Activated naive CD8-positive, alpha-beta T cell treated with anti-CD3 and anti-CD28 coated beads, Interleukin-2, amount 10 ng/mL, durations not matched to agents 7 days and 5 days (primary cell): ENCODE data around the gene FGG. TPM values are rescaled to one million over a fixed set of nuclear protein-coding genes. Genes with fewer than 3 reads are reported as not detected.

Experiments
- ATAC-seq: fragments of 150-1000 bp; cut with Tn5 transposase; one replicate; pipeline ENCODE4 v1.10.0; 2021; ENCODE audit warnings: low read depth, moderate library complexity
- POLR2A ChIA-PET: fragments of 350-600 bp; sonication (Branson Sonifier 250); formaldehyde crosslinking; loops from one replicate; lab custom pipeline; 2021; ENCODE audit warnings: antibody characterized with exemption; lab: Charles Lee
- DNase-seq: peaks from one replicate; pipeline ENCODE4 v3.0.0; 2021
- H3K27ac Mint-ChIP-seq: one replicate; pipeline ENCODE4 v1.8.0; 2022; ENCODE audit warnings: mild to moderate bottlenecking, mixed read lengths
- H3K27me3 Mint-ChIP-seq: one replicate; pipeline ENCODE4 v1.8.0; 2022; ENCODE audit warnings: mild to moderate bottlenecking, moderate library complexity, mixed read lengths
- H3K36me3 Mint-ChIP-seq: one replicate; pipeline ENCODE4 v1.8.0; 2021; ENCODE audit warnings: mild to moderate bottlenecking, mixed read lengths
- H3K4me1 Mint-ChIP-seq: one replicate; pipeline ENCODE4 v1.8.0; 2021; ENCODE audit warnings: mixed read lengths
- H3K4me3 Mint-ChIP-seq: one replicate; pipeline ENCODE4 v1.8.0; 2022; ENCODE audit warnings: mild to moderate bottlenecking, moderate library complexity, mixed read lengths
- H3K9me3 Mint-ChIP-seq: one replicate; pipeline ENCODE4 v1.8.0; 2021; ENCODE audit warnings: mixed read lengths
- total RNA-seq, 2 experiments: library from RNA; stranded (reverse); gene quantifications; one replicate each; pipeline ENCODE4 v1.2.3, GENCODE V29; 2021

Gene FGG
- total RNA-seq, 2 experiments from 2014 or later = not detected

DNA sequence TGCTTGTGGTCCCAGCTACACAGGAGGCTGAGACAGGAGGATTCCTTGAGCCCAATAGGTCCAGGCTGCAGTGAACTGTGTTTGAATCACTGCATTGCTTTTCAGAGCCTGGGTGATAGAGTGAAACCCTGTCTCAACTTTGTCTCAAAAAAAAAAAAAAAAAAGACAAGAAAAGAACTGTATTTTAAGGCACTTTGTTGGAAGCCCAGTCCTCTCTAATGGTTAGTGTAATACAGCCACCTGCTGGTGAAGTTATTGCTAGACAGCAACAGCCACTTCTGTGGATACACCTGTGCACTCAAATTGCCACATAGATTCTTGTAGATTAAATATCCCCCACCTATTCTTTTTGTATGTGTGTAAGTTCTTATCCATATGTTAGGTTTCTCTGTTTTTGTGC, 10.1 kb upstream of the FGG start:
- H3K27ac Mint-ChIP-seq = no peak overlapping the region
- no peaks in the 10 kb centered on the region for H3K9me3 Mint-ChIP-seq
- POLR2A ChIA-PET = no interaction called here
- peaks cover 17% of the 10 kb centered on the region for H3K27me3 Mint-ChIP-seq
- H3K4me1 Mint-ChIP-seq = no peaks in the 10 kb centered on the region
- DNase-seq (no peak), ATAC-seq (peak; percentile 46)
- no peak overlapping the region for H3K4me3 Mint-ChIP-seq
- no peaks in the 10 kb centered on the region for H3K36me3 Mint-ChIP-seq

DNA sequence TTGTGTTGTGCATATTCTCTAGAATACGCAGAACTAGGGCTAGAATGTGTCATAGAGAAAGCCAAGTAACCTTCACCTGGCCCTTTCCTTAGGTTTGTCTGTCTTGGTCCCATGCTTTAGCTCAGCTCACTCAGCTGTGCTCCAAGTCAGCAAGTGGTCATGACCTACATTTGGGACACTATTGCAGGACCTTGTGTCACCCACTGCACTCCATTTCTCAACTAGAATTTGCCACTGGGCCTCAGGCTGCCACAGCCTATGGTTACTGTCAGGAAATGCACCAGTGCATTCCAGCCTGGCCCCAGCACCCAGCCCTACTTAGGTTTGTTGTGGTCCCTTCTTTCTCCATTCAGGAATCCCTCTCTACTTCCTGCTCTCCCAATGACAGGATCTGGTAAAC, 7.7 kb upstream of the FGG start:
- Mint-ChIP-seq H3K4me1 (peaks cover 12% of the 10 kb centered on the region), H3K36me3 (peaks cover 6% of the 10 kb centered on the region), H3K27ac (no peak overlapping the region), H3K4me3 (no peak overlapping the region), H3K9me3 (peaks cover 2% of the 10 kb centered on the region), H3K27me3 (peaks cover 8% of the 10 kb centered on the region)
- POLR2A ChIA-PET = no interaction called here
- no peak for ATAC-seq
- DNase-seq = no peak

DNA sequence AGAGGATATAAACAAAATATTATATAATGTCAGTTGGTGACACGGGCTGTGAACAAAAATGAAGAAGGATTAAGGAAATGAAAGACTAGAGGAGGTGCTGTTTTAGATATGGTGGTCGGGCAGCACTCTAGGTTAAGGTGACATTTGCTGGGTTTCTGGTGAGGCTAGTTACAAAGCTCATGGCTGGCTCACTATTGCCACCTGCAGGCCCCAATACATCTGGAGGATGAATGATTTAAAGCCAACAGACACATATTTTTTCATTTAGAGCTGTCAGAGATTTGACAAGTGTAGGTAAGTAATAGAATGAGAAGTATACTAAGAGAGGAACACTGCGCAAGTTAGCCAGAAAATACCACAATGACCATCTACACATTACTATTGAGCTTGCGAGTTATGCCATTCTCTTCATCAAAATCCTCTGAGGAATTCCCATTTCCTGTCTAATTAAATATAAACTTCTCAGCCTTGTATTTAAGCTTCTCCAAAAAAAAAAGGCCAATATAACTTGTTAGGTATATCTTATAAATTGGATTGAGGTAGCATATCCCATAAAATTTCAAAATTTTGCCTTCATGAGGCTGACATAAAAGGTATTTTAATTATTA, 6.4 kb upstream of the FGG start:
- Mint-ChIP-seq H3K27me3 (peaks cover 10% of the 10 kb centered on the region), H3K27ac (no peak overlapping the region), H3K9me3 (peaks cover 2% of the 10 kb centered on the region), H3K36me3 (peaks cover 6% of the 10 kb centered on the region), H3K4me3 (no peak overlapping the region), H3K4me1 (peaks cover 12% of the 10 kb centered on the region)
- POLR2A ChIA-PET = interaction anchor here (1.3 to 1.7 kb wide), 2 partner anchors 67 to 69 kb away, joined by 4 to 7 read pairs; partner anchors contain the start of gene PLRG1
- ATAC-seq (peak; percentile 85), DNase-seq (peak; percentile 54)

DNA sequence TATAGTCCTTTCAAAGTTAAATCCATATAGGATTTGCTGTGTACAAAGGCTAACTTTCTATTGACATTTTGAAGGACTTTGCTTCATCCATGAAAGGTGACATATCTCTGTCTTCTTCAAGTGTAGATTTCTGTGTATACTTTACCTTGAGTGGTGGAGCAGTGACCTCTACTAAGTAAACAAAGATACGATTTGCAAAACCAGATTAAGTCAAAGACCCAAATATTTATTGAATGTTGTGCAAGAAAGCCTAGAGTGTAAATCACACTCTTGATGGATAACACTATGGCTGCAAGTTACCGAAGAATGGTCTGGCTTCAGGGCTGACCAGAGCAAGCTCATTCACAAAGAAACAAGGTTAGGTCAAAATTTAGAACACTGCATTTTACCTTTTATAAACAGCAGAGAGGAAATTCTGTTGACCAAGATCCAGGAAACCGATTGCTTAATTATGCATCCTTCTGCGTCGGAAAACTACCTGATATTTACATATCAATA, 5.4 kb upstream of the FGG start:
- H3K27me3 Mint-ChIP-seq = peaks cover 9% of the 10 kb centered on the region
- H3K4me3 Mint-ChIP-seq = no peak overlapping the region
- H3K36me3 Mint-ChIP-seq = peaks cover 6% of the 10 kb centered on the region
- POLR2A ChIA-PET = interaction anchor here (1.7 kb wide), 1 partner anchor 66 kb away, joined by 4 read pairs; no protein-coding TSS in a partner anchor
- no peak overlapping the region for H3K27ac Mint-ChIP-seq
- peaks cover 2% of the 10 kb centered on the region for H3K9me3 Mint-ChIP-seq
- DNase-seq = no peak
- no peak for ATAC-seq
- peaks cover 12% of the 10 kb centered on the region for H3K4me1 Mint-ChIP-seq

DNA sequence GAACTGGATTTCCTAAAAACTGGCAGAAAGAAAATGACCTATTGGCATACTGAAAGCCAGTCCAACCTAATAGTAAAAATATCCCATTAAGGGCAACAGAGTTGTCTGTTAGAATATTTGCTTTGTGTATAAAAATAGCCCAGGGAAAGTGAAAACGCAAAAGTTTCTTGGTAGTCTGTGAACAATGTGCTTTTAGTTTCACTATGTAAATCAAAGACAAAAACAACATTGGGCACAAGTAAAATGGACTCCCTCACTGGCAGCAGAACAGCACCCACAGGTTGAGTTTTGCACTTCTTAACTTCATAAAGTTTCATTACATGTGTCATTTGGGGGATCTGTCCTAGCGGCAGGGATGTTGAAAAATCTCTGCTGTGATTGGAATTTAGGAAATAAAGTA, 4.3 kb upstream of the FGG start:
- H3K4me3 Mint-ChIP-seq = peak overlapping the region; percentile 48
- ATAC-seq (peak; percentile 68), DNase-seq (no peak)
- peaks cover 12% of the 10 kb centered on the region for H3K4me1 Mint-ChIP-seq
- H3K27ac Mint-ChIP-seq = peak overlapping the region; percentile 45
- H3K27me3 Mint-ChIP-seq = peaks cover 16% of the 10 kb centered on the region
- peaks cover 2% of the 10 kb centered on the region for H3K9me3 Mint-ChIP-seq
- POLR2A ChIA-PET = interaction anchor here (1.2 kb wide), 1 partner anchor 67 kb away, joined by 3 read pairs; the partner anchor contains the start of gene PLRG1
- peaks cover 6% of the 10 kb centered on the region for H3K36me3 Mint-ChIP-seq

DNA sequence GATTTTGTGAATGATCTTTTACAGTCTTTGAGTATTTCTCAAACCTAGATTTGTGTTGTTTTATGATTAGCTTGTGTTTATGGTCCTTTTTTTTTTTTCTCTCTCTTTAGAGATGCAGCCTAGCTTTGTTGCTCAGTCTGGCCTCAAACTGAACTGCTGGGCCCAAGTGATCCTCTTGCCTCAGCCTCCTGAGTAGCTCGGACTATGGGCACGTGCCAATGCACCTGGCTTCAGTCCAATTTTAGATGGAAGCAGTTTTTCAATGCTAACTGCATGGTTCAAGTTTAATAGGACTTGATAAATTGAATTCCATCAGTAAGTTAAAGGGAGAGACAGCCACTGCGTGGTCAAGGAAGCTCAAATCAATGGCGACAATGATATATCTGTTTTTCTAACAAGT, 3.8 kb upstream of the FGG start:
- peak overlapping the region; percentile 48 for H3K4me3 Mint-ChIP-seq
- H3K36me3 Mint-ChIP-seq = peaks cover 6% of the 10 kb centered on the region
- H3K9me3 Mint-ChIP-seq = peaks cover 2% of the 10 kb centered on the region
- no peak for DNase-seq
- peak overlapping the region; percentile 45 for H3K27ac Mint-ChIP-seq
- H3K4me1 Mint-ChIP-seq = peaks cover 12% of the 10 kb centered on the region
- POLR2A ChIA-PET = interaction anchor here (1.2 kb wide), 1 partner anchor 66 kb away, joined by 3 read pairs; the partner anchor contains the start of gene PLRG1
- peaks cover 19% of the 10 kb centered on the region for H3K27me3 Mint-ChIP-seq
- no peak for ATAC-seq

DNA sequence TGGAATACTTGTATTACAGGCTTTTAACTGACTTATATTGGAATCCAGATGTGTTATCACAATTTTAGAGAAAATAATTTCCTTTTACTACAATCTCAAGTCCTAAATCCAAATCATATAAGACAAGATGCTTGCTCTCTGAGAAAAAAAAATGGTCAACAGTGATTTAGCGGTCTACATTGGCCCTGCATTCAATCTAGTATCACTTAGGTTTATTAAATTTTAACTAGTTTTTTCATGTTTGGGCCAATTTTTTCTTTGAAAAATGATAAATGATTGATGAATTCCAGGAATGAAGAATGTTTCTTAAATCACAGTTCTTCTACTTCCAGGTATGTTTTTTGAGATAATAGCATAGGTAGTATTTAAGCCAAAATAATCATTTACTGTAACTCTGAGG, 2.8 kb upstream of the FGG start:
- DNase-seq = no peak
- H3K4me3 Mint-ChIP-seq = no peak overlapping the region
- no peak overlapping the region for H3K27ac Mint-ChIP-seq
- peaks cover 2% of the 10 kb centered on the region for H3K9me3 Mint-ChIP-seq
- ATAC-seq = no peak
- peaks cover 6% of the 10 kb centered on the region for H3K36me3 Mint-ChIP-seq
- H3K4me1 Mint-ChIP-seq = peaks cover 12% of the 10 kb centered on the region
- peaks cover 20% of the 10 kb centered on the region for H3K27me3 Mint-ChIP-seq
- POLR2A ChIA-PET = no interaction called here

DNA sequence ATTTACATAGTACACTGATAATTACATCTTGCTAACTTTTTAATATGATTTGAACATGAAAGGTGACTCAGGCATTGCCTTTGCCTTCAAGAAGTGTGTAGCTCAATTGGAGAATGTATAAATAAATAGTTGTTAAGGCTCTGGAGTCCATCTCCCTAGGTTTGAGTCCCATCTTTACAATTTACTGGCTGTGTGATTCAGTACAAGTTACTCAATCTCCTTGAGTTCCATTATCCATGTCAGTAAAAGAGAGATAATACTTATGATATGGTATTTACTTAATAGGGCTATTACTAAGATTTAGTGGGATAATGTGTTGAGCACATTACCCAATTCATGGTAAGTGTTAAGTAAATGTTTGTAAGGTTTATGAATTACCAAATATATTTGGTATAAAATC, 1.9 kb upstream of the FGG start:
- Mint-ChIP-seq H3K27ac (no peak overlapping the region), H3K36me3 (peaks cover 6% of the 10 kb centered on the region), H3K9me3 (peaks cover 2% of the 10 kb centered on the region), H3K4me1 (peaks cover 12% of the 10 kb centered on the region), H3K27me3 (peaks cover 22% of the 10 kb centered on the region), H3K4me3 (no peak overlapping the region)
- POLR2A ChIA-PET = no interaction called here
- DNase-seq (no peak), ATAC-seq (no peak)

DNA sequence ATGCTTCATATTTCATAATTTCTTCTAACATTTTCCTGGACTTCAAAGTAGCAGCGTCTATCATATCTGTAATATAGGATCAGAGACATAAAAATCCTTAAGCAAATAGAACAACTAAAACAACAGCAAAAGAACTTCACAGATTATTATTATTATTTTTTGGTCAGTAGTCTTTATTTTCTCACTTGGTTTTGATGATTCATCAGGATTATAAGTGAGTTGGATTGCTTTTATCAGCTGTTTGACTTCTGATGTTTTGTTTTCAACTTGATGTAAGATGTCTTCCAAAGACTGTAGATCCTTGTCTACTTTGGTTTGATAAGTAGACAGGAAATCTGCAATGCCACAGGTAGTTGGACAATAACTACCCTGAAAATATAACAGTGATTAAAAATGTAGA, 623 bp downstream of the FGG start:
- Mint-ChIP-seq H3K27me3 (peaks cover 22% of the 10 kb centered on the region), H3K4me3 (no peak overlapping the region), H3K36me3 (peaks cover 3% of the 10 kb centered on the region), H3K4me1 (peaks cover 7% of the 10 kb centered on the region), H3K9me3 (no peaks in the 10 kb centered on the region), H3K27ac (no peak overlapping the region)
- DNase-seq = no peak
- POLR2A ChIA-PET = no interaction called here
- ATAC-seq = no peak

DNA sequence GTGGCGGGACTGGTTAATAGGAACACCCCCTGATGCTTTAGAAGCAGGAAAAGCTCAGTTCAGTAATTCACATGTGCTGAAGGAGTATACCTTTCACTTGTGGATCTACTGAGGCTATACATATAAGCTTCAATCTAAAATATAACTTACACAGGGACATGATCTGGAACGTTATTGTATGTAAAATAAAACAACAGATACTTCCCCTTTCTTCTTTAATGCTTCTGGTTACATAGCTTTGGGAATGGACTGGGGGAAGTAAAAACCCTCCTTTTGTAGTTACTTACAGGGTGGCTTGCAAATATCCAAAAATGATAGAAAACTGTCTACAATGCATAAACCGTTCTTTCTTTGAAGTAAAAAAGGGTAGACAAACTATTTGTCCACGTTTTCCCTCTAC, 1.9 kb downstream of the FGG start:
- Mint-ChIP-seq H3K9me3 (no peaks in the 10 kb centered on the region), H3K4me3 (no peak overlapping the region), H3K27ac (no peak overlapping the region), H3K4me1 (peaks cover under 1% of the 10 kb centered on the region), H3K36me3 (no peaks in the 10 kb centered on the region), H3K27me3 (peaks cover 25% of the 10 kb centered on the region)
- POLR2A ChIA-PET = no interaction called here
- no peak for DNase-seq
- no peak for ATAC-seq

DNA sequence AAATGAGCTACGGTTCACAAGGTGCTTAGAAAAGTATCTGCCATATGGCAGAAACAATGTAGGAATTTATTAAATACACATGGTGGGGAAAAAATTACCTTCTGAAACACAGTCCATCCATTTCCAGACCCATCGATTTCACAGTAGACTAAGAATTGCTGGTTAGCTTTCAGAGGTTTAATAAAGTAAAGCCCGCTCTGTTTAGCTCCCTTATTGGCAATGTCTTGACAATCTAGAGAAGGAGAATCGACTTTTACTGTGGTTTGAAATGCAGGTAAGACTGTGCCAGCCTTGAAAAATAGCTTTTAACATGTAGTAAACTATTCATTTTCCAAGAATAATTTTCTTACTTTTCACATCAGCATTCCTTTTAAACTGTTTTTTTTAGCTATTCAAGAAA, 2.9 kb downstream of the FGG start:
- DNase-seq = no peak
- H3K4me3 Mint-ChIP-seq = no peak overlapping the region
- POLR2A ChIA-PET = no interaction called here

DNA sequence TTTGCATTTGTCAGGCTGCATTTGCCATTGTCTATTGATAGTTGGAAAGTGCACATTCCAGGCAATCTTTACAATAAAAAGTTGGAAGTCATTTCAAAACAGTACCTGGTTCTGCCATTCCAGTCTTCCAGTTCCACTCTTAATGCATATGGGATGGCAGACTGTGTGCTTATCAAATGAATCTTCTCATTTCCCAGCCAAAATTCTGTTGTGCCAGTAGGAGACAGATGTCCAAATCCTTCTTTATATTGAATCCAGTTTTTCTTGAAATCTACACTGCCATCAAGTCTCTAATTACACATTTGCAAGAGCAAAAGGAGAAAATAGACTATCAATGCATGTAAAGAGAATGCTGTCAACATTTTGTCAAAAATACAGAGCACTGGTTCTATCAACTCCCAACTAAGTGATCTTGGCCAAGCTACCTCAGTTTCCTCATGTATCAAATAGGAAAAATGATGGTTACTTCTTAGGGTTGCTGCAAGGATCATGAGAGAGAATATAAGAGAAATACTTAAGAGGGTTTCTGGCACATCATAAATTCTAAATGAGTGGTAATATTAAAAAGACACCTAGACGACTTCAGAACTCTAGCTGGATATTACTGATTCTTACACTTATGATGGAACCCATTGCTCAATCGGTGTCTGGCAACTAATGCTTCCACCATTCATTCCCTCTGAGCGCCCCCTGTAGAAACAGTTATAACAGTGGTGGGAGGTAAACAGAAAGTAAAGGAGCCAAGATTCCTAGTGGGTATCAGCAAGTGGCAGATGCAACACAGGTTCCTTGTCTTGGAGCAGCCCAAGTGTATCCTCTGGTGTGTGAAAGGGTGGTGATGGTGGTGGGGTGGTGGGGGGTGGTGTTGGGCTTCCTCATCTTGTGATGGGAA, 3.8 kb downstream of the FGG start:
- ATAC-seq (no peak), DNase-seq (no peak)
- Mint-ChIP-seq H3K27me3 (peaks cover 26% of the 10 kb centered on the region), H3K9me3 (no peaks in the 10 kb centered on the region), H3K36me3 (no peaks in the 10 kb centered on the region), H3K4me1 (no peaks in the 10 kb centered on the region), H3K4me3 (no peak overlapping the region), H3K27ac (no peak overlapping the region)
- POLR2A ChIA-PET = no interaction called here

More for the DNA sequence above, 2.9 kb downstream of the FGG start:
- Mint-ChIP-seq H3K27ac (no peak overlapping the region), H3K4me1 (no peaks in the 10 kb centered on the region), H3K27me3 (peaks cover 31% of the 10 kb centered on the region), H3K9me3 (no peaks in the 10 kb centered on the region), H3K36me3 (no peaks in the 10 kb centered on the region)
- ATAC-seq = no peak

DNA sequence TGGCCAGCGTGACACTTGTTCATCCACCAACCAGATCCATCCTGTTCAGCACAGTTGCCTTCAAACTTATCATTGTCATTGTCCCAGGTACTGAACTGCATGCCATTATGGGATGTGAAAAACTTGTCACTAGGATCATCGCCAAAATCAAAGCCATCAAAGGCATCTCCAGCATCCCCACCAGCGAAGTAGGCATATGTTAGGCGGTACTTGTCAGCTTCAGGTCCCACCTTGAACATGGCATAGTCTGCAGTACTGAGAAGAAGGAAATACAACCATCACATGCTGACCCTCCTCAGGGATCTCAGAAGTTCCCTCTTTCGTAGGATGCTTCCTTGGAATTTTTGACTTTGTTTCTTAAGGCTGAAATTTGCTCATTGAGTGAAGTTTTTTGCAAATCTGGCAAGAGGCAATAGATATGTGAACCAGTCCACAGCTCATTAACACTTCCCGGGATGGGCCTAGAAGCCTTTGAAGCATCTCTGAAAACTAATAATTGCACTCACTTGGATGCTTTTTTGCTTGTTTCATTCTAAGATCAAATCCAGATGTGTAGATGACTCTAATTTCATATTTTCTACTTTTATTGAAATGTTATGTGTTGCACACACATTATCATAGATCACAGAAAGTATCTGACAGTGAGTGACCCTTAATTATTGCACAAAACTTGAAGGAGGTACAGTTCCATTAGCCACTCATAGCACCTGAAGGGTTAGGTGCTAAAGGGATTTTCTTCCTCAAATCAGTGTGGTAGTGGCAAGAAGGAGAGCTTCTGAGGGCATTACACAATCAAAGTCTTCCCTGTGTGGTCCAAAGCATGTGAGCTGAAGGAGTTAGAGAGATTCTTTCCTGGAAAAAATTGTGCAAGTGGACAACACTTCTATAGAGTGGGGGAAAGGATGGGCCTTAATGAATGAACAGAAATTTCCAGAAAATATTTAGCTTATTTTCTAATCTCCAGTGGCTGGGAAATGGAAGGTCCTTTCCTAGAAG, 5.4 kb downstream of the FGG start:
- ATAC-seq (no peak), DNase-seq (no peak)
- POLR2A ChIA-PET = no interaction called here
- Mint-ChIP-seq H3K9me3 (no peaks in the 10 kb centered on the region), H3K27ac (no peak overlapping the region), H3K27me3 (peaks cover 22% of the 10 kb centered on the region), H3K4me3 (no peak overlapping the region), H3K4me1 (no peaks in the 10 kb centered on the region), H3K36me3 (no peaks in the 10 kb centered on the region)
